HUES64 (cell line): ENCODE results near the gene TBKBP1.

ENCODE experiments used
- H3K27ac ChIP-seq: 2 replicates; pipeline ENCODE4 v1.7.0; 2013; ENCODE audit warnings: low read depth, low read length, inconsistent platforms
- H3K27me3 ChIP-seq: 2 replicates; pipeline ENCODE4 v1.6.1; 2013; ENCODE audit warnings: mild to moderate bottlenecking, low read length; ENCODE audit not compliant: insufficient read depth
- H3K36me3 ChIP-seq: 2 replicates; pipeline ENCODE4 v1.6.1; 2013; ENCODE audit warnings: mild to moderate bottlenecking, low read length; ENCODE audit not compliant: insufficient read depth
- H3K4me1 ChIP-seq: 2 replicates; pipeline ENCODE4 v1.6.1; 2013; ENCODE audit warnings: mild to moderate bottlenecking, low read length, moderate library complexity; ENCODE audit not compliant: insufficient read depth
- H3K4me3 ChIP-seq: 2 replicates; pipeline ENCODE4 v1.5.1; 2013; ENCODE audit warnings: mild to moderate bottlenecking, low read length, moderate library complexity
- H3K9ac ChIP-seq: 2 replicates; pipeline ENCODE4 v1.6.1; 2013; ENCODE audit warnings: mild to moderate bottlenecking, low read depth, low read length
- H3K9me3 ChIP-seq: 2 replicates; pipeline ENCODE4 v1.6.1; 2013; ENCODE audit warnings: low read depth, low read length; ENCODE audit not compliant: insufficient read depth
- WGBS: fragments of 150-250, 120-280 bp; methylation state at CpG from one replicate; pipeline ENCODE4 v1.1.7; 2013; ENCODE audit warnings: missing lambda C conversion rate; 5-methylcytosine and 5-hydroxymethylcytosine counted together

TBKBP1 gene

GRCh38 chr17:47729476-47729875 is 35.5 kb downstream of the TBKBP1 start:
- Histone ChIP-seq H3K9me3 (no peaks in the 10 kb centered on the region), H3K4me1 (no peaks in the 10 kb centered on the region), H3K27ac (no peak overlapping the region), H3K9ac (no peak overlapping the region), H3K27me3 (peaks cover 50% of the 10 kb centered on the region), H3K36me3 (no peaks in the 10 kb centered on the region), H3K4me3 (no peak overlapping the region)
- 80% methylated on average over 8 of the region's 8 CpGs for WGBS

DNA sequence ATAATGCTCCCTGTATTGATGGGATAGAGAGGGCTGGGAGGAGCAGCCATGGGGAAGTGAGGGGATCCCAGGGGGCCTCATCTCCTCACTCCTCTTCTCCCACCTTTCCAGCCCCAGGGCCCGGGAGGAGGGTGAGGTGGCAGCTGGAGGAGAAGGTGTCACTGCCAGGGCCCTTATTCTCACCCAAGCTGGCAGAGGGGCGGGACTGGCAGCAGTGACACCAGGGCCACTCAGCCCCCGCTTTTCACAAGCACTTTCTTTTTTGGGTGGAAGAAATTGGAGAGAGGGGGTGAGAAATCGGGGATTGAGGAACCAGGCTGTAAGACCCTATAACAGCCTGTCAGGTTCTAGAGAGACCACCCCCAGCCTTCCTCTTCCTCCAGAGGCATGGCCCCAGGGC is 36.7 kb downstream of the TBKBP1 start:
- Histone ChIP-seq H3K36me3 (no peaks in the 10 kb centered on the region), H3K27me3 (peaks cover 62% of the 10 kb centered on the region), H3K9ac (no peak overlapping the region), H3K4me3 (no peak overlapping the region), H3K4me1 (no peaks in the 10 kb centered on the region), H3K27ac (no peak overlapping the region), H3K9me3 (no peaks in the 10 kb centered on the region)
- 87% methylated on average over 3 of the region's 4 CpGs for WGBS

DNA sequence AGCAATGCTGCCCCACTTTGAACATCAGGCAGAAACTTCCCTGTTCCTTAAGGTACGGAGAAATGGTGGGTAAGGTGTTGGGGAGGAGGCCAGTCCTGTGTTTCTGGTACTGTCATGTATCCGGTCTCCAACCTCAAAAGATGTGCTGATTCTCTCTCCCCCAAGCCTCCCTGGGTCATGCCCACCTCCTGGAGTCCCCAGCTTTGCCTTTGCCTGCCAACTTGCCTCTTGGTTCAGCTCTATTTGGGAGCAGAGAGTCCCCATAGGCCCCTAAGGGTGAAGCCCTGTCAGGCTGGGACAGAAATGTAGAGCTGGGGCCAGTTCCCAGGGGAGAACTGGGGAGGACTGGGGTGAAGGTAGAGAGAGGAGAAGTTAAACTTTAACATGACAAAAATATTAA is 37.4 kb downstream of the TBKBP1 start:
- WGBS, result 87% methylated on average over 2 of the region's 2 CpGs
- no peak overlapping the region for H3K4me3 ChIP-seq
- H3K27me3 ChIP-seq, result peaks cover 69% of the 10 kb centered on the region
- H3K27ac ChIP-seq, result no peak overlapping the region
- no peaks in the 10 kb centered on the region for H3K36me3 ChIP-seq
- H3K9ac ChIP-seq, result no peak overlapping the region
- H3K4me1 ChIP-seq, result no peaks in the 10 kb centered on the region
- no peaks in the 10 kb centered on the region for H3K9me3 ChIP-seq

DNA sequence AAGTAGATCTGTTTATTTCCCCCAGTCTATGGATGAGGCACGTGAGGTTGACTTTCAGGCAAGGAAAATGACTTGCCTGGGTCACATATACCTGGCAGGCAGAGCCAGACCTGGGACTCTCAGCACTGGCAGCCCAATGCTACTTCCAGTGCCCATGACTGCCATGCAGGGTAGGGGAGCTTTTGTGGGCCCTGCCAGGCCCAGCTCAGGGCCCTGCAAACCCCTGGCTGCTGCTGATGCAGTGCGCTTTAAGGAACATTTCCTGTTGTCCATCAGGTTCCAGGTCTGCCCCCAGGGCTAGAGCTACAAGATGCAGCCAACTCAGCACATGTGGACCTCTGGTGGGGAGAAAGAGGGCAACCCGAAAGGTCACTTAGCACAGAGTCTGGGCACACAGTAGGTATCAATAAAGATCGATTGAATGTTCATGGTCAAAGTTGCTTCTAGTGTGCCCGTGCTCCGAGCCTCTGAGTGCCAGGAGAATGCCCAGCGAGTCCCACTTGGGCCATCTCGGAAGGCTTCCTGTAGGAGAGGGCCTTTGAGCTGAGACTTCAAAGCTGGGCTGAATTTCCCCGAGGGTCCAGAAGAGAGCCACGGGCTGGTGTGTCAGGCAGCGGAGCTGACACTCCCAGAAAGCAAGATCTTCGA is 38.6 kb downstream of the TBKBP1 start:
- Histone ChIP-seq H3K9ac (no peak overlapping the region), H3K4me3 (peak overlapping the region; percentile 49), H3K27me3 (peaks cover 78% of the 10 kb centered on the region), H3K4me1 (no peaks in the 10 kb centered on the region), H3K9me3 (no peaks in the 10 kb centered on the region), H3K27ac (no peak overlapping the region), H3K36me3 (no peaks in the 10 kb centered on the region)
- WGBS, result 45% methylated on average over 12 of the region's 12 CpGs

DNA sequence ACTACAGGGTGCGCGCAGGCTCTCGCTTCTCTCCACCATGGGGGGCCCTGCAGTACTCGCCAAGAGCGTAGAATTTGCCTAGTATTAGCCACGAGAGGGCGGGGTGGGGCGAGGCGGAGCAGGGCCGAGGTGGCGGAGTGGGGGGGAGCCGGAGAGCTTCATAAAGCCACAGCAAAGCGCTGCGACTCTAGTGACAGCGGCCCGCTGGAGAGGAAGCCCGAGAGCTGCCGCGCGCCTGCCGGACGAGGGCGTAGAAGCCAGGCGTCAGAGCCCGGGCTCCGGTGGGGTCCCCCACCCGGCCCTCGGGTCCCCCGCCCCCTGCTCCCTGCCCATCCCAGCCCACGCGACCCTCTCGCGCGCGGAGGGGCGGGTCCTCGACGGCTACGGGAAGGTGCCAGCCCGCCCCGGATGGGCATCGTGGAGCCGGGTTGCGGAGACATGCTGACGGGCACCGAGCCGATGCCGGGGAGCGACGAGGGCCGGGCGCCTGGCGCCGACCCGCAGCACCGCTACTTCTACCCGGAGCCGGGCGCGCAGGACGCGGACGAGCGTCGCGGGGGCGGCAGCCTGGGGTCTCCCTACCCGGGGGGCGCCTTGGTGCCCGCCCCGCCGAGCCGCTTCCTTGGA is 39.2 kb downstream of the TBKBP1 start, which contains the start of gene TBX21:
Gene TBX21 (plus strand): TSS at position 190 of the 627 bp plus-strand sequence. CDS start 219 bp downstream, at position 409.
- Histone ChIP-seq H3K27me3 (peaks cover 78% of the 10 kb centered on the region), H3K9ac (no peak within 1 kb of the TSS), H3K9me3 (no peaks in the 10 kb centered on the region), H3K4me3 (peak within 1 kb of the TSS; percentile 49), H3K27ac (no peak within 1 kb of the TSS), H3K4me1 (no peaks in the 10 kb centered on the region), H3K36me3 (no peaks in the 10 kb centered on the region)
- under 1% methylated on average over 73 of the region's 73 CpGs for WGBS

DNA sequence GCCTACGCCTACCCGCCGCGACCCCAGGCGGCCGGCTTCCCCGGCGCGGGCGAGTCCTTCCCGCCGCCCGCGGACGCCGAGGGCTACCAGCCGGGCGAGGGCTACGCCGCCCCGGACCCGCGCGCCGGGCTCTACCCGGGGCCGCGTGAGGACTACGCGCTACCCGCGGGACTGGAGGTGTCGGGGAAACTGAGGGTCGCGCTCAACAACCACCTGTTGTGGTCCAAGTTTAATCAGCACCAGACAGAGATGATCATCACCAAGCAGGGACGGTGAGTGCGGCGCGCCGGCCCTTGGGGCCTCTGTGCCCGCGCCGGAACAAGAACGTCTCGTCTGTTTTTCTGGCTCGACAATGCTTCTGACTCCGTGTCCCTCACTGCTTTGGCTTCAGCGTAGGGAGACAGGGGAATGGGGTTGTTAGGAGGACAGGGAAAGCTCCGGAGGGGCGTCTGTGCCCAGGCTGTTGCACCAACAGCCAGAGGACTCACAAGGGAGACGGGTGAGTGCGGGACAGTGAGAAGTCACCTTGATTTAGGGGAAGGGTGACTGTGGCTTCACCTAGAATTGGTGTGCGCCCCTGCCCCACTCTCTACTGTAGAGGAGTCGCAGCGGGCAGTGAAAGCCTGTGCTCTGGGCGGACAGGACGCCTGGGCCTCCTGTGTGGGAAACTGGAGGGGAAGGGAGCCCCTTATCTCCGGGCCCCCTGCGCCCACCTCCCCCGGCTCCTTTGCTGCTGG is 39.9 kb downstream of the TBKBP1 start:
- Histone ChIP-seq H3K36me3 (no peaks in the 10 kb centered on the region), H3K27ac (no peak overlapping the region), H3K27me3 (peaks cover 78% of the 10 kb centered on the region), H3K4me1 (no peaks in the 10 kb centered on the region), H3K4me3 (peak overlapping the region; percentile 49), H3K9me3 (no peaks in the 10 kb centered on the region), H3K9ac (no peak overlapping the region)
- 11% methylated on average over 60 of the region's 60 CpGs for WGBS

GRCh38 chr17:47735139-47735464 is 41.1 kb downstream of the TBKBP1 start:
- 81% methylated on average over 3 of the region's 3 CpGs for WGBS
- Histone ChIP-seq H3K36me3 (no peaks in the 10 kb centered on the region), H3K9ac (no peak overlapping the region), H3K27ac (no peak overlapping the region), H3K4me3 (no peak overlapping the region), H3K4me1 (no peaks in the 10 kb centered on the region), H3K27me3 (peaks cover 71% of the 10 kb centered on the region), H3K9me3 (no peaks in the 10 kb centered on the region)

- H3K27me3 ChIP-seq, result peaks cover 67% of the 10 kb centered on the region
- no peaks in the 10 kb centered on the region for H3K9me3 ChIP-seq
- no peaks in the 10 kb centered on the region for H3K4me1 ChIP-seq
- no peak overlapping the region for H3K27ac ChIP-seq
- H3K36me3 ChIP-seq, result no peaks in the 10 kb centered on the region
- 85% methylated on average over 3 of the region's 3 CpGs for WGBS
- H3K4me3 ChIP-seq, result no peak overlapping the region
- no peak overlapping the region for H3K9ac ChIP-seq
These were observed 41.6 kb downstream of the TBKBP1 start for GRCh38 chr17:47735536-47736011.

DNA sequence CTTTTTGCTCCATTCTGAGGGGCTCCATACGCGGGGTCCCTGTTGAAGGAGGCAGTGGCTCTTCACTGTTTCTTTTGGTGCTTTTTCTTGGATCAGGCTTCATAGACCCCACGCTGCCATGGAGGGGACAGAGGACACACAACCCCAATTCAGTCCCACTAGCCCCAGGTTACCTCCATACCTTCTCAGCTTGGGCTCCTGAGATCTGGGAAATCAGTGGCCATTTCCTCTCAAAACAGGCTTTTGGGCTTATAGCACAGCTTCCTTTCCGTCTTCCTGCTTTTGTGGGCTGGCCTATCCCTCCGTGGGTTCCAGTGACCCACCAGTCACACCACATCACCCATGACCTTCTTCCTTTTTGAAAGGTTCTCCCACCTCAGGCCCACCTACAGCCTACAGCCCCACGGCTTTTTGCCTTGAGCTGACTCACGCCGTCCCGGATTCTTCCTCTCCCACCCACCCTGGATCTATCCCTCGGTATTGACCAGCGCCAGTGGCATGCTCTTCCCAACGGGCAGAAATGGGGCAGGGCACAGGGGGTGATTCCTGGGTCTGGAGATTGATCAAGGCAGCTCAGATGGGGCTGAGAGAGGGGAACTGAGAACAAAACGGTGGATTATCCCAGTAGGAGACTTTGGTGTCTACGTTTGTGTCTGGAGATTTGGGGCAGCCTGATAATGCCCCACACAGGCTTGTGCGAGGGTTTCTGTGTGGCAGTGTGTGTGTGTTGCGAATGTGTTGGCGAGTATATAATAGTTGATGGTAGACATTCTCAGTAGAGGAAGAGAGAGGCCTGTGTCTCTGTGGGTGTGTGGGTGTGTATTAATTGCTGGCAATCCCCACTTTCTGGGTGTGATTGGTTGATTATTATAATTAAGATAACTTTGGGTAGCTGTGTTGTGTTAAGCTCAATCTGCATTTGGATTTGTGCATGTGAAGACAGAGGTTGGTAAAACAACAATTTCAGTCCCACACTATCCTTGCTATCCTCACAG is 42.8 kb downstream of the TBKBP1 start:
- Histone ChIP-seq H3K9ac (no peak overlapping the region), H3K27me3 (peaks cover 61% of the 10 kb centered on the region), H3K4me3 (no peak overlapping the region), H3K27ac (no peak overlapping the region), H3K9me3 (no peaks in the 10 kb centered on the region), H3K36me3 (no peaks in the 10 kb centered on the region), H3K4me1 (no peaks in the 10 kb centered on the region)
- WGBS, result 77% methylated on average over 17 of the region's 17 CpGs

DNA sequence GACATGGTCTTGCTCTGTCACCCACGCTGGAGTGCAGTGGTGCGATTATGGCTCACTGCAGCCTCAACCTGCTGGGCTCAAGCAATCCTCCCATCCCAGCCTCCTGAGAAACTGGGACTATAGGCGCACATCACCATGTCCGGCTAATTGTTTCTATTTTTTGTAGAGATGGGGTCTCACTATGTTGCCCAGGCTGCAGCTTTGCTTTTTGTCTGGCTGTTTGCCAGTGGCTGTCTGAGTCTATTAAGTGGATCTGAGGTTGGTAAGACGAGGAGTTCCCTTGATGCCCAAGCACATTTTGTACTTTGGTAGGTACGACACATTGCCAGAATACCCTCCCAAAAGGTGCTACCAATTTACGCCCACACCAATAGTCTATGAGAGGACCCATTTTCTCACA is 44.2 kb downstream of the TBKBP1 start:
- H3K9ac ChIP-seq, result no peak overlapping the region
- no peak overlapping the region for H3K4me3 ChIP-seq
- 92% methylated on average over 7 of the region's 7 CpGs for WGBS
- no peaks in the 10 kb centered on the region for H3K36me3 ChIP-seq
- no peaks in the 10 kb centered on the region for H3K9me3 ChIP-seq
- no peak overlapping the region for H3K27ac ChIP-seq
- H3K4me1 ChIP-seq, result no peaks in the 10 kb centered on the region
- H3K27me3 ChIP-seq, result peaks cover 47% of the 10 kb centered on the region
